HCT116 (cell line): ENCODE measurements around the gene SBSN. TPM values are rescaled to one million over a fixed set of nuclear protein-coding genes. Genes with fewer than 3 reads are reported as not detected.
A peak's percentile ranks its signal among the peaks of the same experiment; 100 is the strongest.
"Not testable (repeated sequence)": the region's sequence is repeated elsewhere in the genome, so short reads cannot be mapped to it uniquely, and the experiment has no call there.

Experiments used
- ATAC-seq: fragments of 200-7000 bp; cut with Tn5 transposase; 2 replicates; pipeline ENCODE4 v1.9.1; 2020; ENCODE audit warnings: mild to moderate bottlenecking, moderate library complexity
- BruUV-seq: library from RNA; stranded (reverse); fragments of 400-500 nt; replicated peaks from 2 replicates; lab custom pipeline; 2021; lab: Mats Ljungman, UMichigan
- CTCF ChIA-PET: fragments of 300-600 bp; sonication (Branson Sonifier 250); formaldehyde crosslinking; loops from one replicate; lab custom pipeline; 2021; ENCODE audit warnings: antibody characterized with exemption; lab: Charles Lee
- POLR2A ChIA-PET: fragments of 300-600, 350-600 bp; sonication (Branson Sonifier 250); formaldehyde crosslinking; loops from one replicate; lab custom pipeline; 2021; ENCODE audit warnings: antibody characterized with exemption; lab: Charles Lee
- RAD21 ChIA-PET, 2 experiments: fragments of 300-600 bp; sonication (Branson Sonifier 250); formaldehyde crosslinking; loops; one replicate each; lab custom pipeline; 2023; ENCODE audit warnings: low total read pairs in 2 of 2; ENCODE audit not compliant: uncharacterized antibody in 2 of 2, unreplicated experiment in 2 of 2, low non-redundant PET in 1 of 2; lab: Charles Lee
- DNase-seq: peaks from one replicate; pipeline ENCODE4 v3.0.0-alpha.2; 2010; ENCODE audit warnings: low read depth, low spot score
- H2AFZ ChIP-seq: fragments of 200-600 bp; shearing (Covaris generic), sonication (generic); 2 replicates; pipeline ENCODE4 v1.6.1; 2017; ENCODE audit warnings: low read depth, mixed run types, mixed read lengths, antibody characterized with exemption, low read length; ENCODE audit not compliant: poor library complexity, severe bottlenecking
- H3K27ac ChIP-seq: 2 replicates; pipeline ENCODE4 v1.5.1; 2012; ENCODE audit warnings: low read depth, low read length
- H3K27me3 ChIP-seq: fragments of 200-600 bp; sonication (generic); 2 replicates; pipeline ENCODE4 v1.6.1; 2016; ENCODE audit warnings: mixed run types, low read length, mixed read lengths; ENCODE audit not compliant: insufficient read depth
- H3K36me3 ChIP-seq, 2 experiments: fragments of 200-500 bp in 1 of 2; fragments of 200-600 bp in 1 of 2; sonication (Bioruptor generic) in 1 of 2; sonication (generic) in 1 of 2; 2 replicates each; pipeline versions ENCODE4 v1.5.1 to v1.6.1; 2014 to 2016; ENCODE audit warnings: low read length in 2 of 2, inconsistent platforms in 1 of 2, mixed read lengths in 1 of 2, mixed run types in 1 of 2; ENCODE audit not compliant: insufficient read depth in 2 of 2, control insufficient read depth in 1 of 2
- H3K4me1 ChIP-seq, 2 experiments: fragments of 200-600 bp in 1 of 2; sonication (generic) in 1 of 2; 2 replicates each; pipeline versions ENCODE4 v1.5.1 to v1.6.1; 2012 to 2017; ENCODE audit warnings: low read length in 2 of 2, inconsistent platforms in 1 of 2, mild to moderate bottlenecking in 1 of 2, mixed read lengths in 1 of 2, mixed run types in 1 of 2, moderate library complexity in 1 of 2; ENCODE audit not compliant: insufficient read depth in 2 of 2, control insufficient read depth in 1 of 2
- H3K4me2 ChIP-seq: fragments of 200-600 bp; sonication (generic); 2 replicates; pipeline ENCODE4 v1.6.1; 2017; ENCODE audit warnings: mixed run types, low read length, mixed read lengths
- H3K4me3 ChIP-seq, 2 experiments: fragments of 200-600 bp in 1 of 2; sonication (generic) in 1 of 2; replicated peaks in 1 of 2; 2 replicates each; pipeline ENCODE4 v1.5.1; 2011 to 2016; ENCODE audit warnings: low read length in 2 of 2, control low read depth in 1 of 2, low read depth in 1 of 2, mild to moderate bottlenecking in 1 of 2, mixed read lengths in 1 of 2, mixed run types in 1 of 2
- H3K79me2 ChIP-seq: fragments of 200-600 bp; sonication (generic); 2 replicates; pipeline ENCODE4 v1.6.1; 2017; ENCODE audit warnings: mild to moderate bottlenecking, mixed run types, low read length, moderate library complexity, mixed read lengths; ENCODE audit not compliant: insufficient read depth
- H3K9ac ChIP-seq: fragments of 200-600 bp; sonication (generic); 2 replicates; pipeline ENCODE4 v1.6.1; 2016; ENCODE audit warnings: low read length, mixed read lengths
- H3K9me2 ChIP-seq: fragments of 200-600 bp; sonication (generic), shearing (Covaris generic); 2 replicates; pipeline ENCODE4 v1.6.1; 2017; ENCODE audit warnings: mixed run types, mild to moderate bottlenecking, moderate library complexity; ENCODE audit not compliant: insufficient read depth
- H3K9me3 ChIP-seq, 2 experiments: fragments of 200-500 bp in 1 of 2; fragments of 200-600 bp in 1 of 2; sonication (Bioruptor generic) in 1 of 2; sonication (generic) in 1 of 2; 2 replicates each; pipeline ENCODE4 v1.6.1; 2014 to 2017; ENCODE audit warnings: low read length in 2 of 2, mixed read lengths in 2 of 2, inconsistent platforms in 1 of 2, low read depth in 1 of 2, mild to moderate bottlenecking in 1 of 2, mixed run types in 1 of 2, moderate library complexity in 1 of 2; ENCODE audit not compliant: control insufficient read depth in 1 of 2, insufficient read depth in 1 of 2
- H4K20me1 ChIP-seq: fragments of 200-600 bp; sonication (generic), shearing (Covaris generic); 2 replicates; pipeline ENCODE4 v1.6.1; 2017; ENCODE audit warnings: mixed run types, mild to moderate bottlenecking, moderate library complexity; ENCODE audit not compliant: insufficient read depth
- CTCF ChIP-seq, 3 experiments: fragments of 200-600 bp in 1 of 3; sonication (generic) in 1 of 3; IDR thresholded peaks in 2 of 3; conservative IDR thresholded peaks in 1 of 3; 2 replicates each; pipeline ENCODE4 v1.5.1; 2012 to 2017; ENCODE audit warnings: low read depth in 2 of 3, low read length in 2 of 3, antibody characterized with exemption in 1 of 3, borderline replicate concordance in 1 of 3, control low read depth in 1 of 3, mild to moderate bottlenecking in 1 of 3, mixed read lengths in 1 of 3, mixed run types in 1 of 3, moderate library complexity in 1 of 3; ENCODE audit not compliant: insufficient read depth in 1 of 3
- REST ChIP-seq: IDR thresholded peaks from 2 replicates; pipeline ENCODE4 v1.6.1; 2012; ENCODE audit warnings: low read depth
- intact Hi-C: fragments of 100-400 bp; cut with micrococcal nuclease; formaldehyde crosslinking; loops from 2 replicates; pipeline ENCODE4 v1.10.0; 2022
- total RNA-seq: library from RNA; stranded (reverse); gene quantifications from one replicate; pipeline ENCODE4 v1.2.1, GENCODE V29; 2021; ENCODE audit not compliant: unreplicated experiment

Gene SBSN
- total RNA-seq, 1 experiment from 2014 or later: 0.66 TPM

DNA sequence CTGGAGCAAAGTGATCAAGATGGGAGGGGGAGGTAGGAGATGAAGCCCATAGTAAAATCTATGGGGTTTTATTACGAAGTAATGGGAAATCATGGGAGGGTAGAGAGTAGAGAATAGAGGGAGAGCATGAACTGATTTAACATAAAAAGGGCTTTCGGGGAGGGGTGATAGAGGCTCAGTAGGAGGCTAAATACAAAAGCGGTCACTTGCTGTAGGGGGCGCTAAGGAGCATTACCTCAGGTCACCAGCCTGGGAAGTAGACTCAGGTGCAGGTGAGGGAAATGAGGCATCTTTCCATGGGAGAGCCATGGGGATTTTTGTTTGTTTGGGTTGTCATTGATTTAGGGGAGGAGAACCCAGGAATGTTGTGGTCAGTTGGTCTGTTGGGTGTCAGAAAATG, 52.0 kb downstream of the SBSN start:
- ChIA-PET CTCF (no interaction called here), POLR2A (no interaction called here), RAD21 (no interaction called here)
- Histone ChIP-seq H3K4me2 (no peak overlapping the region), H3K27ac (no peak overlapping the region), H3K9me3 (no peaks in the 10 kb centered on the region), H2AFZ (no peak overlapping the region), H3K9me2 (no peaks in the 10 kb centered on the region), H3K79me2 (no peaks in the 10 kb centered on the region), H3K9ac (no peak overlapping the region), H4K20me1 (no peaks in the 10 kb centered on the region), H3K4me1 (peaks cover 2 to 5% of the 10 kb centered on the region in 2 experiments; a peak in 2 of 4 replicates), H3K36me3 (no peaks in the 10 kb centered on the region), H3K27me3 (no peaks in the 10 kb centered on the region)
- DNase-seq (peak; percentile 16), ATAC-seq (peak; percentile 69)
- BruUV-seq: no TSS peak
- intact Hi-C loops: no loop called here
- TF ChIP-seq REST (no peak), CTCF (IDR thresholded peaks at IDR 0.05 in 2 of 3, conservative IDR thresholded peaks at IDR 0.05 in 1 of 3; ENCODE audit: borderline replicate concordance in 1 of 3, insufficient read depth in 1 of 3, low read depth in 2 of 3, low read length in 2 of 3) (peak in 2 of 3 experiments; percentile 59 to 74; a peak in 4 of 6 replicates)
- TF ChIP-seq, all 23 proteins: peak for 1
- no peak overlapping the region for H3K4me3 ChIP-seq

GRCh38 chr19:35474594-35474993, 53.5 kb downstream of the SBSN start:
- H3K9me2 ChIP-seq, H3K27me3 ChIP-seq, H3K79me2 ChIP-seq, H4K20me1 ChIP-seq, BruUV-seq, CTCF ChIA-PET, H3K4me1 ChIP-seq, H3K9ac ChIP-seq, RAD21 ChIA-PET, intact Hi-C loops, ATAC-seq, H3K9me3 ChIP-seq, DNase-seq, POLR2A ChIA-PET, H3K27ac ChIP-seq, H3K36me3 ChIP-seq, H3K4me2 ChIP-seq, H2AFZ ChIP-seq, H3K4me3 ChIP-seq: not testable (repeated sequence)
